Large intestine (tissue), 3 donors: ENCODE data around the gene GPRASP1. TPM values are rescaled to one million over a fixed set of nuclear protein-coding genes. Genes with fewer than 3 reads are reported as not detected.
"Not testable (repeated sequence)": the region's sequence is repeated elsewhere in the genome, so short reads cannot be mapped to it uniquely, and the experiment has no call there.

ENCODE experiments used
- DNase-seq, 2 donors: peaks; one replicate each; pipeline versions ENCODE4 v3.0.0 to v3.0.0-alpha.2; 2013
- H3K27ac ChIP-seq: one replicate; pipeline ENCODE4 v1.5.1; 2013; ENCODE audit warnings: low read length
- H3K27me3 ChIP-seq: 2 replicates; pipeline ENCODE4 v1.6.1; 2013; ENCODE audit warnings: low read length; ENCODE audit not compliant: control insufficient read depth, insufficient read depth
- H3K36me3 ChIP-seq: 2 replicates; pipeline ENCODE4 v1.6.1; 2013; ENCODE audit warnings: low read length; ENCODE audit not compliant: control insufficient read depth, insufficient read depth
- H3K4me1 ChIP-seq: one replicate; pipeline ENCODE4 v1.6.1; 2013; ENCODE audit warnings: low read length; ENCODE audit not compliant: control insufficient read depth, insufficient read depth
- H3K4me3 ChIP-seq: one replicate; pipeline ENCODE4 v1.5.1; 2013; ENCODE audit warnings: low read length
- H3K9me3 ChIP-seq: one replicate; pipeline ENCODE4 v1.6.1; 2013; ENCODE audit warnings: mild to moderate bottlenecking, low read depth, low read length, moderate library complexity; ENCODE audit not compliant: control insufficient read depth
- WGBS: methylation state at CpG from one replicate; pipeline ENCODE4 v1.1.5; 2013; ENCODE audit warnings: low lambda C conversion rate; ENCODE audit not compliant: insufficient coverage; 5-methylcytosine and 5-hydroxymethylcytosine counted together
- polyA plus RNA-seq: library from polyadenylated mRNA; unstranded; fragments of 120-200 nt; gene quantifications from one replicate; pipeline ENCODE4 v1.2.1, GENCODE V29; 2013

Gene GPRASP1
- polyA plus RNA-seq, 1 donor, result 13.8 TPM

- WGBS, result no CpG with 5 or more reads among the region's 22 CpGs
- H3K4me3 ChIP-seq, result peak overlapping the region; percentile 74
- DNase-seq, result peak; percentile 39 to 64
- peaks cover 3% of the 10 kb centered on the region for H3K4me1 ChIP-seq
- no peaks in the 10 kb centered on the region for H3K36me3 ChIP-seq
- no peaks in the 10 kb centered on the region for H3K9me3 ChIP-seq
- H3K27ac ChIP-seq, result peak overlapping the region; percentile 40
- no peaks in the 10 kb centered on the region for H3K27me3 ChIP-seq
These were observed 877 bp downstream of the GPRASP1 start for GRCh38 chrX:102652031-102652688.

- H3K9me3 ChIP-seq, result no peaks in the 10 kb centered on the region
- H3K27me3 ChIP-seq, result no peaks in the 10 kb centered on the region
- DNase-seq, result no peak
- H3K4me3 ChIP-seq, result no peak overlapping the region
- H3K27ac ChIP-seq, result no peak overlapping the region
- H3K4me1 ChIP-seq, result peaks cover 3% of the 10 kb centered on the region
- no peaks in the 10 kb centered on the region for H3K36me3 ChIP-seq
- no CpG with 5 or more reads among the region's 2 CpGs for WGBS
These were observed 3.4 kb downstream of the GPRASP1 start for GRCh38 chrX:102654696-102655095.

DNA sequence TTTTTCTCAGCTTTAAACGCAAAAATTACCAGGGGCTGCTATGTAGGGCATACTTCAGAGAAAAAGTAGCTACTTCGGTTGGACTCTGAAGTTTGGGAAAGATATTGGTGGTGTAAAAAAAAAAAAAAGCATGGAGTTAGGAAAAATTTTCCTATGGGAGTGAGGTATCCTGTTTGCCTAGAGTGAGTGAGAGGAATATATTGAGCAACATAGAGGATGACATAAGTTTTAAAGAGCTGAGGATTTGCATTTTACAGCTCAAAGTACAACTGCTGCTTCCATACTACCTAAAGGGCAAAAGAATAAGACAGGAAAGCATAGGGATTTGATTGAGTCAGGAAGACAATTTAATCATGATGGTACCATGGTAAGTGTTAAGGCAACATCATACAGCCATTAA, 7.3 kb downstream of the GPRASP1 start:
- H3K4me1 ChIP-seq, result no peaks in the 10 kb centered on the region
- H3K36me3 ChIP-seq, result no peaks in the 10 kb centered on the region
- H3K9me3 ChIP-seq, result no peaks in the 10 kb centered on the region
- peak overlapping the region; percentile 51 for H3K4me3 ChIP-seq
- WGBS, result no CpG with 5 or more reads among the region's 2 CpGs
- no peaks in the 10 kb centered on the region for H3K27me3 ChIP-seq
- peak overlapping the region; percentile 84 for H3K27ac ChIP-seq
- DNase-seq, result peak; percentile 51 to 73

DNA sequence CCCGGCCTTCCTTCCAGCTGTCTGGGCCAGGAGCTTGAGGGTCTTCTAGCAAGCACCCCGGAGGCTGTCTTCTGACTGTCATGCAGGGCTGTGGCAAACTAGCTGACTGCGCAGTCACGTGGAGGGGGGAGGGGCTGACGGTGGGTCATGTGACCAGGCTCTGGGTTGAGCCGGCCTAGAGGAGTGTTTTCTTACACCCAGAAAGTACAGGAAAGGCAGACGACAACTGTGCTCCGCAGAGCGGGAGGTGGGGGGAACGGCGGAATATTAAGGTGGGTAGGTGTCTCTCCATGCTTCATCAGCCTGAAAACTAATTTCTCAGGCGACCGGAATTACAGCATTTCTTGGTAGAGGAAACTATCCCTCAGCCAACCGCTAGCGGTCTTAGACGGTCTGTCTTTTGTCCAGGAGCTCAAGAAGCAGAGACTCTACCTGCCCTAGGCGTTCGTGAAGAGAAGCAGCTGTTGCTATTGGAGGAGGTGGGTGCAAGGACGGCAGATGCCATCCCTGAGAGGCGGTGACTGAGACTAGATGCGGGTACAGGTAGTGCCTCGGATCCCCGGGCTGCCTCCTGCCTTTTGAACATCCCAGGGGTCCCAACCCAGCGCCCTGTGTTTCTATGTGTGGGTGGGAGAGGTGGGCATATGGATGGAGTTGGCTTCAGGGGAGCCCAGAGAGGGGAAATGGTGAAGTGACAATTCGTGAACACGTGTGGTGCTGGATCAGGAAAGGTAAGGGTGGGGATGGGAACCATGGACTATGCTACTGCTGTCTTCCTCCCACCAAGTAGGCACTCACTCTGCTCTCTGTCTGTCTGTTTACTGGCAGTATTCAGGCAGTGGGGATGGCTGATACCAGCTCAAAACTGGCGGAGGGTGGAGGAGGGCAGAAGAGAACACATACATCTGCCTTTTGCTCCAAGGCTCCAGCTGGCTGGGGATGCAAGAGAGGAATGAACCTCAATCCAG, 8.8 kb downstream of the GPRASP1 start:
- Histone ChIP-seq H3K9me3 (no peaks in the 10 kb centered on the region), H3K4me1 (no peaks in the 10 kb centered on the region), H3K36me3 (no peaks in the 10 kb centered on the region), H3K27ac (peak overlapping the region; percentile 84), H3K4me3 (peak overlapping the region; percentile 51), H3K27me3 (no peaks in the 10 kb centered on the region)
- DNase-seq, result peak; percentile 82 to 86
- no CpG with 5 or more reads among the region's 27 CpGs for WGBS

- H3K9me3 ChIP-seq, H3K4me3 ChIP-seq, H3K27ac ChIP-seq, DNase-seq, H3K36me3 ChIP-seq, H3K4me1 ChIP-seq, H3K27me3 ChIP-seq: not testable (repeated sequence)
- WGBS, result no CpG with 5 or more reads among the region's 4 CpGs
These were observed 12.5 kb downstream of the GPRASP1 start for GRCh38 chrX:102663820-102664219.

DNA sequence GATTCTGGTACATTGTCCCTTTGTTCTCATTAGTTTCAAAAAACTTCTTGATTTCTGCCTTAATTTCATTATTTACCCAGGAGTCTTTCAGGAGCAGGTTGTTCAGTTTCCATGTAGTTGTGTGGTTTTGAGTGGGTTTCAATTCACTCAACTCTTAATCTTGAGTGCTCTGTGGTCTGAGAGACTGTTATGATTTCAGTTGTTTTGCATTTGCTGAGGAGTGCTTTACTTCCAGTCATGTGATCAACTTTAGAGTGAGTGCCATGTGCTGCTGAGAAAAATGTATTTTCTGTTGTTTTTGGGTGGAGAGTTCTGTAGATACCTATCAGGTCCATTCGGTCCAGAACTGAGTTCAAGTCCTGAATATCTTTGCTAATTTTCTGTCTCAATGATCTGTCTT, 15.8 kb downstream of the GPRASP1 start:
- H3K9me3 ChIP-seq, H3K27me3 ChIP-seq, H3K4me3 ChIP-seq, H3K4me1 ChIP-seq, H3K36me3 ChIP-seq, DNase-seq, H3K27ac ChIP-seq: not testable (repeated sequence)
- WGBS, result no CpG with 5 or more reads among the region's 1 CpG

DNA sequence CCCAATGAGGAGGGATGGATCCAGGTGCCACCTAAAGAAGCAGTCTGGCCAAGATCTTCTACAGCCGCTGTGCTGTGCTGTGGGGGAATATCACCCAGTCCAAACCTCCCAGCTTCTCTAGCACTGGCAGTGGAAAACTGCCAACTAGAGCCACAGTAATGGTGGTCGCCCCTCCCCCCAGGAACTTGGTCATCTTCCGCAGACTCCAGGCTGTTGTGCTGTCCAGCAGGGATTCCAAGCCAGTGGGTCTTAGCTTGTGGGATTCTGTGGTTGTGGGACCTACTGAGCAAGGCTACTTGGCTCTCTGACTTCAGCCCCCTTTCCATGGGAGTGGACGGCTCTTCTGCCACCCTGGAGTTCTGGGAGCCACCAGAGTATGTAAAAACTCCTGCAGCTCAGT, 18.2 kb downstream of the GPRASP1 start:
- H3K4me3 ChIP-seq, result no peak overlapping the region
- H3K4me1 ChIP-seq, result no peaks in the 10 kb centered on the region
- no peaks in the 10 kb centered on the region for H3K36me3 ChIP-seq
- DNase-seq, result no peak
- no CpG with 5 or more reads among the region's 4 CpGs for WGBS
- H3K9me3 ChIP-seq, result no peaks in the 10 kb centered on the region
- H3K27me3 ChIP-seq, result no peaks in the 10 kb centered on the region
- no peak overlapping the region for H3K27ac ChIP-seq

DNA sequence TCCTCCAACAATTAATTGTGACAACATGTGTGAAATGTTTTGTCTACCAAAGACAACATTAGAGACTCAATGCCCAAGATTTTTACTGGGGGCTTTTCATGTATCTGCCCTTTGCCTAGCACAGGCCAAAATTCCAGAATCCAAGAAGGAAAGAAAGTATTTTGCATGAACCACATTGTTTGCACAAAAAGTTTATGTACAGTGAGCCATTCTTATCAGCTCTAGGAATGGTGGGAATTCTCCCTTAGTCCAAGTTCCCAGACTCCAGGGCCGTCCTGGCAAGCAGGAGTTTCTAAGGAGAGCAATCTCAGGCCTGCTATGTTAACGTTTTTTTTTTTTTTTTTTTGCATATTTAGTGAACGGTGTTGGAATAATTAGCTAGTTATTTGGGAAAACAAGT, 21.6 kb downstream of the GPRASP1 start:
- Histone ChIP-seq H3K9me3 (no peaks in the 10 kb centered on the region), H3K36me3 (no peaks in the 10 kb centered on the region), H3K4me1 (no peaks in the 10 kb centered on the region), H3K4me3 (no peak overlapping the region), H3K27ac (no peak overlapping the region), H3K27me3 (no peaks in the 10 kb centered on the region)
- DNase-seq, result no peak
- WGBS, result no CpG with 5 or more reads among the region's 3 CpGs

DNA sequence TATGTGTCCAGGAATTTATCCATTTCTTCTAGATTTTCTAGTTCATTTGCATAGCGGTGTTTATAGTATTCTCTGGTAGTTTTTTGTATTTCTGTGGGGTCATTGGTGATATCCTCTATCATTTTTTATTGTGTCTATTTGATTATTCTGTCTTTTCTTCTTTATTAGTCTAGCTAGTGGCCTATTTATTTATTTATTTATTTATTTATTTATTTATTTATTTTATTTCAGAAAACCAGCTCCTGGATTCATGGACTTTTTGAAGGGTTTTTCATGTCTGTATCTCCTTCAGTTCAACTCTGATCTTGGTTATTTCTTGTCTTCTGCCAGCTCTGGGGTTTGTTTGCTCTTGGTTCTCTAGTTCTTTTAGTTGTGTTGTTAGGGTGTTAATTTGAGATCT, 26.2 kb downstream of the GPRASP1 start:
- H3K4me3 ChIP-seq, DNase-seq, H3K27me3 ChIP-seq, H3K9me3 ChIP-seq, H3K36me3 ChIP-seq, H3K27ac ChIP-seq, H3K4me1 ChIP-seq: not testable (repeated sequence)
- WGBS, result no CpG with 5 or more reads among the region's 1 CpG

- no CpG with 5 or more reads among the region's 2 CpGs for WGBS
These were observed 33.7 kb downstream of the GPRASP1 start for GRCh38 chrX:102684772-102685520.

More at GRCh38 chrX:102684772-102685520, 33.7 kb downstream of the GPRASP1 start:
- DNase-seq, result no peak
- H3K4me1 ChIP-seq, result no peaks in the 10 kb centered on the region
- no peaks in the 10 kb centered on the region for H3K36me3 ChIP-seq
- no peaks in the 10 kb centered on the region for H3K27me3 ChIP-seq
- no peak overlapping the region for H3K4me3 ChIP-seq
- no peaks in the 10 kb centered on the region for H3K9me3 ChIP-seq
- no peak overlapping the region for H3K27ac ChIP-seq
